HG03025 (cell line): ENCODE results near the gene GPD1L.

Experiments used
- ATAC-seq: cut with Tn5 transposase; IDR thresholded peaks from one replicate; pipeline ENCODE4 v1.9.1; 2021; ENCODE audit warnings: mild to moderate bottlenecking, moderate library complexity; ENCODE audit not compliant: unreplicated experiment, low FRiP score

The GPD1L gene

DNA sequence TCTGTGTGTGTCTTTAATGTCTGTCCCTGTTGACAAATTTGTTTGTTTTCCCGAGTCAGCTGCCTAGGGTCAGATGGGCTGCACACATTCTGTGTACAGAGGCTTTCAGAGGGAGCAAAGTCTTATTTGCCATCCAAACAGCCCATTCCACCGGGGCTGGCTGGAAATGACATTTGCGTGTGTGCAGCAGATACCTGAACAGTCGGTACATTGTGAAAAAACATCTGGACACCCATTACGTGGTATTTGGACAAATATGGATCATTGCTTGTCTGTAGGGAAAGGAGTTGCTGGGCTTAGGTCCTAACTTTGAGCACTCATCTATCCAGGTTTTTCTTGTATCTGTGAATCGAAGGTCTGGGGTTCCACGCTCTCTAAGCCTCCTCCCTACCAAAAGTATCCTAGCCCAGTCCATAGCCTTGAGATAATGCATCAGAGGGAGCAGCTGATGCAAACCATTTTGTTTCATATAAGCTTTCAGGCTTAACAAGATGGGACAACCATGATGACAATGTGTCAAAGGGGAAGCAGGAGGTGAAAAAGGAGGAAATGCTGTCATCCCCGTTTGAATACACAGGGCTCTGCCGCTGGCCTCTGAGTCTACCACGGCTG, 109.9 kb downstream of the GPD1L start:
- ATAC-seq: no peak

DNA sequence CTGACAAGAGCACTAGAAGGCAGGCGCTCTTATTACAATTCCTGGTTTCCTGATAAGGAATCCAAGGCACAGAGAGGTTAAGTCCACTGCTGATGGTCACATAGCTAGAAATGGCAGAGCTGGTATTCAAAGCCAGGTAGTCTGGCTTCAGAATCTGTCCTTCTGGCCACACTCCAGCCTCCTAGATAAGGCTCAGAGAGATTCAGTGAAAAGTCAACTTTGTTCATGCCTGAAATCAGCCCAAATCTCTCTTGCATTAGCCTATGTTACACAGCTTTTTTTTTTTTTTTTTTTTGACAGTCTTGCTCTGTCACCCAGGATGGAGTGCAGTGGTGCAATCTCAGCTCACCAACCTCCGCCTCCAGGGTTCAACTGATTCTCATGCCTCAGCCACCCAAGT, 110.9 kb downstream of the GPD1L start:
- no peak for ATAC-seq
